Osteoblast (primary cell): ENCODE results near the gene CCBE1. TPM values are rescaled to one million over a fixed set of nuclear protein-coding genes. Genes with fewer than 3 reads are reported as not detected.

Source experiments
- DNase-seq: peaks from one replicate; pipeline ENCODE4 v3.0.0; 2011; ENCODE audit warnings: low spot score, mixed read lengths; ENCODE audit not compliant: insufficient read length; ENCODE audit errors: missing footprints
- H2AFZ ChIP-seq: 2 replicates; pipeline ENCODE4 v1.6.0; 2011; ENCODE audit warnings: mild to moderate bottlenecking, low read length
- H3K27ac ChIP-seq: 2 replicates; pipeline ENCODE4 v1.5.1; 2011; ENCODE audit warnings: mild to moderate bottlenecking, low read depth, low read length, moderate library complexity
- H3K27me3 ChIP-seq: 2 replicates; pipeline ENCODE4 v1.6.0; 2012; ENCODE audit warnings: mild to moderate bottlenecking, control low read depth, inconsistent platforms, low read length, moderate library complexity; ENCODE audit not compliant: insufficient read depth
- H3K36me3 ChIP-seq: 2 replicates; pipeline ENCODE4 v1.5.1; 2011; ENCODE audit warnings: mild to moderate bottlenecking, low read length, control low read depth, moderate library complexity; ENCODE audit not compliant: insufficient read depth
- H3K4me1 ChIP-seq: 2 replicates; pipeline ENCODE4 v1.5.1; 2011; ENCODE audit warnings: mild to moderate bottlenecking, low read length, control low read depth, moderate library complexity; ENCODE audit not compliant: insufficient read depth
- H3K4me2 ChIP-seq: 2 replicates; pipeline ENCODE4 v1.6.0; 2011; ENCODE audit warnings: mild to moderate bottlenecking, low read length; ENCODE audit not compliant: insufficient read depth
- H3K4me3 ChIP-seq: fragments of 200-600 bp; sonication (generic); 3 replicates; pipeline ENCODE4 v1.5.1; 2012; ENCODE audit warnings: mild to moderate bottlenecking, low read length, inconsistent platforms; ENCODE audit not compliant: insufficient read depth
- H3K79me2 ChIP-seq: 2 replicates; pipeline ENCODE4 v1.6.0; 2012; ENCODE audit warnings: mild to moderate bottlenecking, low read length, control low read depth, inconsistent platforms; ENCODE audit not compliant: insufficient read depth
- H3K9me3 ChIP-seq: 2 replicates; pipeline ENCODE4 v1.5.1; 2011; ENCODE audit warnings: low read depth, low read length, control low read depth
- H4K20me1 ChIP-seq: 2 replicates; pipeline ENCODE4 v1.6.0; 2012; ENCODE audit warnings: mild to moderate bottlenecking, low read length, control low read depth; ENCODE audit not compliant: insufficient read depth
- CTCF ChIP-seq: IDR thresholded peaks from 2 replicates; pipeline ENCODE4 v1.5.1; 2011; ENCODE audit warnings: mild to moderate bottlenecking, low read depth, low read length, moderate library complexity; ENCODE audit errors: extremely low read depth
- total RNA-seq: library from RNA; depleted of rRNA; stranded (reverse); fragments of >200 nt; gene quantifications from 2 replicates; pipeline ENCODE4 v1.2.3, GENCODE V29; 2012

CCBE1 gene
- total RNA-seq, 1 donor = 51.4 TPM

GRCh38 chr18:59569390-59569791 lies 127.8 kb downstream of the CCBE1 start:
- DNase-seq = no peak
- no peak overlapping the region for H3K27ac ChIP-seq
- peaks cover 2% of the 10 kb centered on the region for H3K36me3 ChIP-seq
- H3K4me1 ChIP-seq = peaks cover 21% of the 10 kb centered on the region
- no peak overlapping the region for H3K4me3 ChIP-seq
- H3K4me2 ChIP-seq = no peak overlapping the region
- no peak for TF ChIP-seq CTCF
- H3K9me3 ChIP-seq = no peaks in the 10 kb centered on the region
- peaks cover 90% of the 10 kb centered on the region for H3K79me2 ChIP-seq
- H4K20me1 ChIP-seq = peaks cover 9% of the 10 kb centered on the region
- no peak overlapping the region for H2AFZ ChIP-seq
- H3K27me3 ChIP-seq = no peaks in the 10 kb centered on the region

GRCh38 chr18:59567431-59567830 lies 129.8 kb downstream of the CCBE1 start:
- H3K79me2 ChIP-seq = peaks cover 90% of the 10 kb centered on the region
- DNase-seq = no peak
- H3K27ac ChIP-seq = no peak overlapping the region
- no peaks in the 10 kb centered on the region for H3K27me3 ChIP-seq
- H3K4me3 ChIP-seq = no peak overlapping the region
- H2AFZ ChIP-seq = no peak overlapping the region
- no peaks in the 10 kb centered on the region for H3K9me3 ChIP-seq
- H3K36me3 ChIP-seq = peaks cover 2% of the 10 kb centered on the region
- H4K20me1 ChIP-seq = peaks cover 17% of the 10 kb centered on the region
- H3K4me1 ChIP-seq = peaks cover 21% of the 10 kb centered on the region
- no peak for TF ChIP-seq CTCF
- H3K4me2 ChIP-seq = no peak overlapping the region

- Histone ChIP-seq H3K36me3 (peaks cover 2% of the 10 kb centered on the region), H4K20me1 (peaks cover 19% of the 10 kb centered on the region), H3K27ac (peak overlapping the region; percentile 7), H3K4me3 (no peak overlapping the region), H3K4me2 (peak overlapping the region; percentile 34), H3K9me3 (no peaks in the 10 kb centered on the region), H3K27me3 (no peaks in the 10 kb centered on the region), H3K4me1 (peaks cover 17% of the 10 kb centered on the region), H3K79me2 (peaks cover 90% of the 10 kb centered on the region), H2AFZ (no peak overlapping the region)
- TF ChIP-seq CTCF = no peak
- DNase-seq = peak; percentile 65
These were observed 130.7 kb downstream of the CCBE1 start for GRCh38 chr18:59566533-59566971.

GRCh38 chr18:59565957-59566356 lies 131.3 kb downstream of the CCBE1 start:
- Histone ChIP-seq H3K4me2 (no peak overlapping the region), H4K20me1 (peaks cover 19% of the 10 kb centered on the region), H3K79me2 (peaks cover 94% of the 10 kb centered on the region), H3K27ac (peak overlapping the region; percentile 7), H3K9me3 (no peaks in the 10 kb centered on the region), H3K4me3 (no peak overlapping the region), H3K27me3 (no peaks in the 10 kb centered on the region), H2AFZ (no peak overlapping the region), H3K36me3 (peaks cover 2% of the 10 kb centered on the region), H3K4me1 (peaks cover 17% of the 10 kb centered on the region)
- DNase-seq = no peak
- no peak for TF ChIP-seq CTCF
